DOHH2 (cell line): Measurements from ENCODE around the gene MED25.

Experiments used
- EZH2phosphoT487 ChIP-seq: fragments of 200-600 bp; sonication (generic); IDR thresholded peaks from 2 replicates; pipeline ENCODE4 v1.6.1; 2017; ENCODE audit warnings: borderline replicate concordance, mild to moderate bottlenecking, antibody characterized with exemption, low read length, moderate library complexity, mixed read lengths
- TF ChIP-seq, protein P1 (sequence below): fragments of 200-600 bp; sonication (generic); IDR thresholded peaks from one replicate; pipeline ENCODE4 v1.5.1; 2014; ENCODE audit warnings: antibody characterized with exemption, mild to moderate bottlenecking, low read depth, low read length; ENCODE audit not compliant: poor library complexity, severe bottlenecking

DNA sequence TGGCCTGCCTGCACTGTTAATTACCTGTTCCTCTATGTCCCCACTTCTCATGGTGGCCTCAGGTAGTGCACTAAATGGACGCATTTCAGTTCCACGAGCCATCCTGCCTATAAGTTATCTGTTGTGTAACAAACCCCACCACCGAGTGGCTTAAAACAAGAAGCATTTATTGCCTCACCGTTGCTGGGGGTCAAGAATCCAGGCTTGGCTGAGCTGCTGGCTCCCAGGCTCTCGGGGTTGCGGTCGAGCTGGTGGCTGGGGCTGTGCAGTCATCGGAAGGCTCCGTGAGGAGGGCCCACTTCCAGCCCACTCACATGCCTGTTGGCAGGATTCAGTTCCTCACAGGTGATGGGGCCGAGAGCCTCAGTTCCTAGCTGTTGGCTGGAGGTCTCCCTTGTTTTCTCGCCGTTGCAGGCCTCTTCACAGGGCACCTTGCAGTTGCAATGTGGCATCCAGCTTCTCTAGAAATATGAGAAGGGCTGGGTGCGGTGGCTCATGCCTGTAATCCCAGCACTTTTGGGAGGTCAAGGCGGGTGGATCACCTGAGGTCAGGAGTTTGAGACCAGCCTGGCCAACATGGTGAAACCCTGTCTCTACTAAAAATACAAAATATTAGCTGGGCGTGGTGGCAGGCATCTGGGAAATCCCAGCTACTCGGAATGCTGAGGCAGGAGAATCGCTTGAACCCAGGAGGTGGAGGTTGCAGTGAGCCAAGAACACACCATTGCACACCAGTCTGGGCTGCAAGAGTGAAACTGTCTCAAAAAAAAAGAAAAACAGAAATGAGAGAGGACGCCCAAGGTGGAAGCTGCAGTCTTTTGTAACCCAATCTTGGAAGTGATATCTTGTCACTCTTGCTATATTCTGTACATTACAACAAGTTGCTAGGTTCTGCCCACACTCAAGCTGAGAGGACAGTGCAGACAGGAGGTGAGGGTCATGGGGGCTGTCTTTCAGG lies 26.3 kb downstream of the MED25 start:
- TF ChIP-seq, protein P1, sequence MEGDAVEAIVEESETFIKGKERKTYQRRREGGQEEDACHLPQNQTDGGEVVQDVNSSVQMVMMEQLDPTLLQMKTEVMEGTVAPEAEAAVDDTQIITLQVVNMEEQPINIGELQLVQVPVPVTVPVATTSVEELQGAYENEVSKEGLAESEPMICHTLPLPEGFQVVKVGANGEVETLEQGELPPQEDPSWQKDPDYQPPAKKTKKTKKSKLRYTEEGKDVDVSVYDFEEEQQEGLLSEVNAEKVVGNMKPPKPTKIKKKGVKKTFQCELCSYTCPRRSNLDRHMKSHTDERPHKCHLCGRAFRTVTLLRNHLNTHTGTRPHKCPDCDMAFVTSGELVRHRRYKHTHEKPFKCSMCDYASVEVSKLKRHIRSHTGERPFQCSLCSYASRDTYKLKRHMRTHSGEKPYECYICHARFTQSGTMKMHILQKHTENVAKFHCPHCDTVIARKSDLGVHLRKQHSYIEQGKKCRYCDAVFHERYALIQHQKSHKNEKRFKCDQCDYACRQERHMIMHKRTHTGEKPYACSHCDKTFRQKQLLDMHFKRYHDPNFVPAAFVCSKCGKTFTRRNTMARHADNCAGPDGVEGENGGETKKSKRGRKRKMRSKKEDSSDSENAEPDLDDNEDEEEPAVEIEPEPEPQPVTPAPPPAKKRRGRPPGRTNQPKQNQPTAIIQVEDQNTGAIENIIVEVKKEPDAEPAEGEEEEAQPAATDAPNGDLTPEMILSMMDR = no peak
- no peak for TF ChIP-seq EZH2phosphoT487
